ENCODE data around the gene DOCK10. TPM values are rescaled to one million over a fixed set of nuclear protein-coding genes. Genes with fewer than 3 reads are reported as not detected.

DOCK10 gene
- total RNA-seq, 4 donors from 2014 or later: 3.8 to 33.2 (median 12.3) TPM

DNA sequence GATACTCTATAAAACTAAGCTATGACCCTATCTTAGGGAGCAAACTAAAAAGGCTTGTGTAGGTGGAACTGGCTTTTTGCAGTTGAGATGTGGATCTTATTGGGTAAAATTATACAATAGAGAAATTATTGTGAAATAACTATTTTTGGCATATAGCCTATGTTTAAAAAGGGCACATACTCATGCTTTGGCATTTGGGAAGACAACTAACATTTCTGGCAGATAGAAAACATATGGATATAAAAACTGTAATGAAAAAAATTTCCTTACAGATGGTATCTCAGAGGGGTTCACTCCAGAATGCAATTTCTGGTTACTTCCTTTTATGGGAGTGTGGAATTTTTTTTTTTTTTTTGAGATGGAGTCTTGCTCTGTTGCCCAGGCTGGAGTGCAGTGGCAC is 206.0 kb downstream of the DOCK10 start:
- Histone ChIP-seq H3K4me3 (no peak overlapping the region), H3K36me3 (no peaks in the 10 kb centered on the region), H3K4me1 (no peaks in the 10 kb centered on the region), H3K27ac (no peak overlapping the region), H3K9me3 (no peaks in the 10 kb centered on the region), H3K27me3 (no peaks in the 10 kb centered on the region)
- TF ChIP-seq, protein P1, sequence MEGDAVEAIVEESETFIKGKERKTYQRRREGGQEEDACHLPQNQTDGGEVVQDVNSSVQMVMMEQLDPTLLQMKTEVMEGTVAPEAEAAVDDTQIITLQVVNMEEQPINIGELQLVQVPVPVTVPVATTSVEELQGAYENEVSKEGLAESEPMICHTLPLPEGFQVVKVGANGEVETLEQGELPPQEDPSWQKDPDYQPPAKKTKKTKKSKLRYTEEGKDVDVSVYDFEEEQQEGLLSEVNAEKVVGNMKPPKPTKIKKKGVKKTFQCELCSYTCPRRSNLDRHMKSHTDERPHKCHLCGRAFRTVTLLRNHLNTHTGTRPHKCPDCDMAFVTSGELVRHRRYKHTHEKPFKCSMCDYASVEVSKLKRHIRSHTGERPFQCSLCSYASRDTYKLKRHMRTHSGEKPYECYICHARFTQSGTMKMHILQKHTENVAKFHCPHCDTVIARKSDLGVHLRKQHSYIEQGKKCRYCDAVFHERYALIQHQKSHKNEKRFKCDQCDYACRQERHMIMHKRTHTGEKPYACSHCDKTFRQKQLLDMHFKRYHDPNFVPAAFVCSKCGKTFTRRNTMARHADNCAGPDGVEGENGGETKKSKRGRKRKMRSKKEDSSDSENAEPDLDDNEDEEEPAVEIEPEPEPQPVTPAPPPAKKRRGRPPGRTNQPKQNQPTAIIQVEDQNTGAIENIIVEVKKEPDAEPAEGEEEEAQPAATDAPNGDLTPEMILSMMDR (IDR thresholded peaks at IDR 0.05): no peak
- no peak for TF ChIP-seq POLR2A (IDR thresholded peaks at IDR 0.05)
- intact Hi-C loops (cut with DNase I; ENCODE audit: low total_unique reads): no loop called here
- no peak for DNase-seq

DNA sequence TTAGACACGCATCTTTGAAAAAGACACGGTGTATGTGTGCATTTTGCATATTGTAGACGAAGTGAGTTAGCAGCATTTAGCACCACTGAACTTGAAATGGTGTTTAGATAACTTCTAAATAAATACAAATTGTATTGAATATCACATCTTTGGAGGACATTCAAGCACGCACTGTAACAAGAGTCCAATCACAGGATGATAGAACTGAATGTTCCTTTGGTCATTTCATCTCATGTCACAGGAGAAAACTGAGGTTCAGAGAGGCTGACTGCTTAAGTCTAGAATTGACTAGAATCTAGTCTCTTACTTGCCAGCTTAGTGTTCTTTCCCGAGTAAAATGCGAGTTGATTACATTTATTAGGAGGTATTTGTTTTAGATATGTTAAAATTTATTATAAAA is 206.9 kb downstream of the DOCK10 start:
- no peak overlapping the region for H3K27ac ChIP-seq
- no peaks in the 10 kb centered on the region for H3K27me3 ChIP-seq
- TF ChIP-seq POLR2A (IDR thresholded peaks at IDR 0.05): no peak
- TF ChIP-seq, protein P1 (IDR thresholded peaks at IDR 0.05): no peak
- DNase-seq: no peak
- H3K4me1 ChIP-seq: no peaks in the 10 kb centered on the region
- no peak overlapping the region for H3K4me3 ChIP-seq
- intact Hi-C loops (cut with DNase I; ENCODE audit: low total_unique reads): no loop called here
- H3K9me3 ChIP-seq: no peaks in the 10 kb centered on the region
- no peaks in the 10 kb centered on the region for H3K36me3 ChIP-seq

DNA sequence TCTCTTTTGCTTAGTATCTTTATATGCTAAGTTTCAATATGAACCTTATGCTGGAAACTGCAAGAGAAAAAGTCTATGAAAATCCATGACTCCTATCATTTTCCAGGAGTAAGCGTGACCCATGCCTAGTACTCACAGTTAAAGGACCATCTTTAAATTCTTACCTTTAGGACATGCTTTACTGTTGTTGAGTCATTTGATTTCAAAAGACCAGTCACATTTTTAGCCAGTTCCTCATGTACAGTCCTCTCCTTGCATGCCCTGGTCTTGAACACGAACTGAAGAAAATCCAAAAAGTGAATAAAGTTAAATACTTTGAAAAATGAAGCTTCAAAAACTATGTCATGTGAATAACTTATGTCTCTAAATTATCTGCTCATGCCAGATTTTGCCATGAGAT is 208.3 kb downstream of the DOCK10 start:
- Histone ChIP-seq H3K27me3 (no peaks in the 10 kb centered on the region), H3K9me3 (no peaks in the 10 kb centered on the region), H3K4me1 (no peaks in the 10 kb centered on the region), H3K27ac (no peak overlapping the region), H3K4me3 (no peak overlapping the region), H3K36me3 (no peaks in the 10 kb centered on the region)
- DNase-seq: no peak
- intact Hi-C loops (cut with DNase I; ENCODE audit: low total_unique reads): no loop called here
- TF ChIP-seq, protein P1 (IDR thresholded peaks at IDR 0.05): no peak
- TF ChIP-seq POLR2A (IDR thresholded peaks at IDR 0.05): no peak

DNA sequence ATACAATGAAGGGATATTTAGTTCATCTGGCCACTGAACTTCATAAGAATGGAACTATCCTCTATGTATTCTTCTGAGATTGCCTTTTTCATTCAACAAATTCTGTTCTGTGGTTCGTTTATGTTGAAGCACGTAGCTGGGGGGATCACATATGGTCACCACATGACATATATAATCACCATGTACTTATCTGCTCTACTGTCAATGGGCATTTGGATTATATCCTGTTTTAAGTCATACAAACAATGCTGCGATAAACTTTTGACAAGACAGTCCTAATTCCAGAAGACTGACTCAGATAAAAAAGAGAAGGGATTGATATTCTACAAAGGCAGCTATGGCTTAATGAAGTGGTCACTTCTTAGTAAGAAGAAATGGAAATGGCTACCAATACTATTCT is 210.1 kb downstream of the DOCK10 start:
- TF ChIP-seq POLR2A (IDR thresholded peaks at IDR 0.05): no peak
- TF ChIP-seq, protein P1 (IDR thresholded peaks at IDR 0.05): no peak
- Histone ChIP-seq H3K27me3 (no peaks in the 10 kb centered on the region), H3K27ac (no peak overlapping the region), H3K36me3 (no peaks in the 10 kb centered on the region), H3K4me1 (no peaks in the 10 kb centered on the region), H3K9me3 (no peaks in the 10 kb centered on the region), H3K4me3 (no peak overlapping the region)
- DNase-seq: no peak
- intact Hi-C loops (cut with DNase I; ENCODE audit: low total_unique reads): no loop called here

DNA sequence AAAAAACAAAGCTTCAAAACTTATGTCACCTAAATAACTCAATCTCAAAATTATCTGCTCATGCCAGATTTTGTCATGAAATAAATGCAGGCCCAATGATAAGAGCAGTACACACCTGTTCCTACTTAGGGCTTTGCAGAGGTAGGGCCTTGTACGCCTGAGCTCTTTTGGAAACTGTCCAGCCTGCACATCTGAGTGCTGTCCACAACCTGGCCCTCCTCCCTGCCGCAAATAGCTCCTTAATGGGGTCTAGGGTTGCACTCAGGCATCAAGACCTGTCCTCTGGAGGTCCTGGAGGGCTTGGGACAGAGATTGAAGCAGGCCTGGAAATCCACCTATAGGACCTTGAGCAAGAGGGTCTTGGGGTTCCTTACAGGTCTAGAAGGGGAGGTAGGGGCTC is 210.7 kb downstream of the DOCK10 start:
- no peaks in the 10 kb centered on the region for H3K36me3 ChIP-seq
- no peaks in the 10 kb centered on the region for H3K9me3 ChIP-seq
- no peaks in the 10 kb centered on the region for H3K27me3 ChIP-seq
- intact Hi-C loops (cut with DNase I; ENCODE audit: low total_unique reads): no loop called here
- H3K27ac ChIP-seq: no peak overlapping the region
- no peak for DNase-seq
- no peaks in the 10 kb centered on the region for H3K4me1 ChIP-seq
- no peak overlapping the region for H3K4me3 ChIP-seq
- TF ChIP-seq, protein P1 (IDR thresholded peaks at IDR 0.05): no peak
- TF ChIP-seq POLR2A (IDR thresholded peaks at IDR 0.05): no peak

All from uterus (tissue), 4 donors.